Right lung (tissue), 5 donors: ENCODE measurements around the gene CFAP97D2. TPM values are rescaled to one million over a fixed set of nuclear protein-coding genes. Genes with fewer than 3 reads are reported as not detected.

Source experiments
- DNase-seq, 2 donors: peaks; one replicate each; pipeline ENCODE4 v3.0.0-alpha.2; 2013
- polyA plus RNA-seq, 5 donors: library from polyadenylated mRNA; unstranded; fragments of 120-200 nt; gene quantifications; one replicate each; pipeline versions ENCODE4 v1.2.1 to v1.2.3, GENCODE V29; 2013; ENCODE audit warnings: inconsistent platforms in 1 of 5, low replicate concordance in 1 of 5; ENCODE audit not compliant: insufficient read length in 5 of 5, insufficient read depth in 1 of 5

The CFAP97D2 gene
- polyA plus RNA-seq, 5 donors, result 0.68 to 1.1 (median 0.90) TPM; not detected in 1

- no peak for DNase-seq
Observed at GRCh38 chr13:114264886-114265611, 86.0 kb downstream of the CFAP97D2 start.

- no peak for DNase-seq
Observed at GRCh38 chr13:114266241-114266640, 87.2 kb downstream of the CFAP97D2 start.

GRCh38 chr13:114268344-114269280 lies 89.6 kb downstream of the CFAP97D2 start:
- DNase-seq, result no peak

GRCh38 chr13:114269281-114269770 lies 90.3 kb downstream of the CFAP97D2 start:
- no peak for DNase-seq

Other genes with a start within 250 kb of the CFAP97D2 start
- under 1 TPM; 0.18 to 0.48 (median 0.27) TPM for gene C13orf46, start 205.2 kb upstream of the CFAP97D2 start, polyA plus RNA-seq
- gene RASA3, start 46.6 kb upstream of the CFAP97D2 start, polyA plus RNA-seq, result 10 to 100 TPM; 10.5 to 14.4 (median 12.2) TPM
- gene CDC16, start 55.6 kb downstream of the CFAP97D2 start, polyA plus RNA-seq, result 100 to 1,000 TPM in 4 of 5 donors, 10 to 100 TPM in 1; 91.4 to 170 (median 129) TPM
- 100 to 1,000 TPM; 125 to 184 (median 154) TPM for gene UPF3A, start 102.3 kb downstream of the CFAP97D2 start, polyA plus RNA-seq
- 10 to 100 TPM; 22.9 to 34.8 (median 24.2) TPM for gene CHAMP1, start 135.2 kb downstream of the CFAP97D2 start, polyA plus RNA-seq